PC-9 (cell line): ENCODE results near the gene SND1.

Experiments used
- EZH2 ChIP-seq: fragments of 200-600 bp; sonication (generic); IDR thresholded peaks from 2 replicates; pipeline ENCODE4 v1.8.0; 2017; ENCODE audit warnings: antibody characterized with exemption, low read depth
- TF ChIP-seq, protein P1 (sequence below): fragments of 200-600 bp; sonication (generic); conservative IDR thresholded peaks from 2 replicates; pipeline ENCODE4 v1.6.1; 2017; ENCODE audit warnings: mixed run types, antibody characterized with exemption, mild to moderate bottlenecking, moderate library complexity

DNA sequence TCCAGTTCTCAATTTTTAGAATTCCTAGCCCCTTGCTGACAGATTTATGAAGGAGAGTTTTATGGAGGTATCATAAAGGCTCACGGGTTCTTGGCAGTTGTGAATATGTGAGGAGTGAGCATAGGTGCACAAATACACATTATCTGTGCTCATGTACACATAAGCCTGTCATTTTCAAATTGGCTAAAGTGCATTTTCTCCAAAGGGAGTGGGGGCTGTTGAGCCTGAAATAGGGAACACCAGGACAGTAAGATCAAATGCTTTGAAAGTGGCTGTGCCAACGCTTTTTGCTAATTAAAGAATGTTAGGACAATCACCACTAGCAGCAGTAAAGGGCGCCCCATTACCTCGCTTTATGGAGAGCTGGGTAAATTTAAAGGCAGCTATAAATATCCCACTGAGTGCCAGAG lies 387.6 kb downstream of the SND1 start:
- TF ChIP-seq, protein P1, sequence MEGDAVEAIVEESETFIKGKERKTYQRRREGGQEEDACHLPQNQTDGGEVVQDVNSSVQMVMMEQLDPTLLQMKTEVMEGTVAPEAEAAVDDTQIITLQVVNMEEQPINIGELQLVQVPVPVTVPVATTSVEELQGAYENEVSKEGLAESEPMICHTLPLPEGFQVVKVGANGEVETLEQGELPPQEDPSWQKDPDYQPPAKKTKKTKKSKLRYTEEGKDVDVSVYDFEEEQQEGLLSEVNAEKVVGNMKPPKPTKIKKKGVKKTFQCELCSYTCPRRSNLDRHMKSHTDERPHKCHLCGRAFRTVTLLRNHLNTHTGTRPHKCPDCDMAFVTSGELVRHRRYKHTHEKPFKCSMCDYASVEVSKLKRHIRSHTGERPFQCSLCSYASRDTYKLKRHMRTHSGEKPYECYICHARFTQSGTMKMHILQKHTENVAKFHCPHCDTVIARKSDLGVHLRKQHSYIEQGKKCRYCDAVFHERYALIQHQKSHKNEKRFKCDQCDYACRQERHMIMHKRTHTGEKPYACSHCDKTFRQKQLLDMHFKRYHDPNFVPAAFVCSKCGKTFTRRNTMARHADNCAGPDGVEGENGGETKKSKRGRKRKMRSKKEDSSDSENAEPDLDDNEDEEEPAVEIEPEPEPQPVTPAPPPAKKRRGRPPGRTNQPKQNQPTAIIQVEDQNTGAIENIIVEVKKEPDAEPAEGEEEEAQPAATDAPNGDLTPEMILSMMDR, result no peak
- no peak for TF ChIP-seq EZH2
